Liver (tissue), 3 donors: ENCODE data around the gene ATXN10.

ENCODE experiments used
- CTCF ChIP-seq: fragments of 150-350 bp; IDR thresholded peaks from 2 replicates; pipeline ENCODE4 v1.5.1; 2017; ENCODE audit warnings: improper control_type of control experiment, low read depth, low read length; ENCODE audit not compliant: missing input control
- FOXA1 ChIP-seq: IDR thresholded peaks from 2 replicates; pipeline ENCODE4 v1.6.1; 2016; ENCODE audit warnings: antibody characterized with exemption
- GABPA ChIP-seq, 2 donors: IDR thresholded peaks in 1 of 2; conservative IDR thresholded peaks in 1 of 2; 2 replicates each; pipeline ENCODE4 v1.6.1; 2016; ENCODE audit warnings: antibody characterized with exemption in 2 of 2, mild to moderate bottlenecking in 1 of 2, moderate library complexity in 1 of 2
- JUND ChIP-seq, 2 donors: IDR thresholded peaks; 2 replicates each; pipeline ENCODE4 v1.6.1; 2016; ENCODE audit warnings: antibody characterized with exemption in 2 of 2
- RAD21 ChIP-seq, 2 donors: IDR thresholded peaks; 2 replicates each; pipeline ENCODE4 v1.6.1; 2016; ENCODE audit warnings: antibody characterized with exemption in 2 of 2, mild to moderate bottlenecking in 2 of 2
- SP1 ChIP-seq: IDR thresholded peaks from 2 replicates; pipeline ENCODE4 v1.6.1; 2018; ENCODE audit warnings: antibody characterized with exemption, mild to moderate bottlenecking
- YY1 ChIP-seq: IDR thresholded peaks from 2 replicates; pipeline ENCODE4 v1.6.1; 2016; ENCODE audit warnings: antibody characterized with exemption, mild to moderate bottlenecking
- ZBTB33 ChIP-seq: IDR thresholded peaks from 2 replicates; pipeline ENCODE4 v1.6.1; 2016; ENCODE audit warnings: antibody characterized with exemption
- TF ChIP-seq, protein P1 (sequence below): IDR thresholded peaks from 2 replicates; pipeline ENCODE4 v1.6.1; 2016; ENCODE audit warnings: antibody characterized with exemption
- TF ChIP-seq, protein P2 (sequence below): IDR thresholded peaks from 2 replicates; pipeline ENCODE4 v1.6.1; 2016; ENCODE audit warnings: antibody characterized with exemption
- donor health status: healthy.
- donor health status: healthy.

DNA sequence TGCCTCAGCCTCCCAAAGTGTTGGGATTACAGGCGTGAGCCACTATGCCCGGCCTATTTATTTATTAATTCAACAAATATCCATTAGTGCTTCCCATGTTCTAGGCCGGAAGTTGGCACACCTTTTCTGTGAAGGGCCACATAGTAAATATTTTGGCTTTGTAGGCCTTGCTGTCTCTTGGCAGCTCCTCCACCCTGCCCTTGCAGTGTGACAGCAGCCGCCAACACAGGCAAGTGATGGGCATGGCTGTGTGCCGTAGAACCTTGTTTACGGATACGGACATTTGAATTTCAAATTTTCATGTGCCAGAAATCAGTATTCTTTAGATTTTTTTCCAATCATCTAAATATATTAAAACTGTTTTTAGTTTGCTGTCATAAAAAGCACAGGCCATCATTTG, 165.9 kb downstream of the ATXN10 start:
- TF ChIP-seq CTCF (no peak), ZBTB33 (no peak), JUND (IDR thresholded peaks at IDR 0.05) (no peak), SP1 (no peak), RAD21 (IDR thresholded peaks at IDR 0.05) (no peak), YY1 (no peak), FOXA1 (no peak), GABPA (IDR thresholded peaks at IDR 0.05 in 1 of 2, conservative IDR thresholded peaks at IDR 0.05 in 1 of 2) (no peak)
- TF ChIP-seq, protein P1, sequence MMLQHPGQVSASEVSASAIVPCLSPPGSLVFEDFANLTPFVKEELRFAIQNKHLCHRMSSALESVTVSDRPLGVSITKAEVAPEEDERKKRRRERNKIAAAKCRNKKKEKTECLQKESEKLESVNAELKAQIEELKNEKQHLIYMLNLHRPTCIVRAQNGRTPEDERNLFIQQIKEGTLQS: no peak
- TF ChIP-seq, protein P2, sequence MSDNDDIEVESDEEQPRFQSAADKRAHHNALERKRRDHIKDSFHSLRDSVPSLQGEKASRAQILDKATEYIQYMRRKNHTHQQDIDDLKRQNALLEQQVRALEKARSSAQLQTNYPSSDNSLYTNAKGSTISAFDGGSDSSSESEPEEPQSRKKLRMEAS: no peak
